Measurements from ENCODE around the gene TEDC2. TPM values are rescaled to one million over a fixed set of nuclear protein-coding genes. Genes with fewer than 3 reads are reported as not detected.
"Not testable (repeated sequence)": the region's sequence is repeated elsewhere in the genome, so short reads cannot be mapped to it uniquely, and the experiment has no call there.

TEDC2 gene
- polyA plus RNA-seq, 3 donors = 11.3 to 14.2 (median 13.7) TPM

DNA sequence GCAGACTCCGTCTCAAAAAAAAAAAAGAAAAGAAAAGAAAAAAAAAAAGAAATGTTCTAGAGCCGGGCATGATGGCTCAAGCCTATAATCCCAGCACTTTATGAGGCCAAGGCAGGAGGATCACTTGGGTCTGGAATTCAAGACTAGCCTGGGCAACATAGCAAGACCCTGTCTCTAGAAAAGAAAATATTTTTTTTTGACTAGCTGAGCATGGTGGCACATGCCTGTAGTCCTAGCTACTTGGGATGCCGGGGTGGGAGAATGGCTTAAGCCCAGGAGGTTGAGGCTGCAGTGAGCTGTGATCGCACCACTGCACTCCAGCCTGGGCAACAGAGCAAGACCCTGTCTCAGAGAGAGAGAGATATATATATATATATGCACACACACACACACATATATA lies 24.7 kb upstream of the TEDC2 start:
- DNase-seq = not testable (repeated sequence)

DNA sequence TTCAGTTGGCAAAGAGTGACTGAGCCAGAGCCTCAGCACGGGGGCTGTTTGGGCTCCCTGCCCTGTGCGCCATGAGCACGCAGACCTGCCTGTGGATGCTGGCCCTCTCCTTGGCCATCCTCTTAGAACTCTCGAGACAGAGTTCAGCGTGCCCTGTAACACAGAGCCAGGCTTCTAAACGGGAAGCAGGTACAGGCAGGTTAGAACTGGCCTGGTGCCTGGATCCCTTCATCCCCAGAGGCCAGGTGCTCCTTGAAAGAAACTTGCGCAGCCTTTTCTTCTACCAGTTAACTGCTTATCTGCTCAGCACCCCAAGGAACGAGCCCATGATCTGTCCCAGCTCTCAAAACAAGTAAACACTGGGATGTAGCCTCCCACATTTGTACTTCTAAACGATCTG lies 23.8 kb upstream of the TEDC2 start:
- DNase-seq = no peak

GRCh38 chr16:2437032-2437790 lies 22.7 kb upstream of the TEDC2 start:
- no peak for DNase-seq

DNA sequence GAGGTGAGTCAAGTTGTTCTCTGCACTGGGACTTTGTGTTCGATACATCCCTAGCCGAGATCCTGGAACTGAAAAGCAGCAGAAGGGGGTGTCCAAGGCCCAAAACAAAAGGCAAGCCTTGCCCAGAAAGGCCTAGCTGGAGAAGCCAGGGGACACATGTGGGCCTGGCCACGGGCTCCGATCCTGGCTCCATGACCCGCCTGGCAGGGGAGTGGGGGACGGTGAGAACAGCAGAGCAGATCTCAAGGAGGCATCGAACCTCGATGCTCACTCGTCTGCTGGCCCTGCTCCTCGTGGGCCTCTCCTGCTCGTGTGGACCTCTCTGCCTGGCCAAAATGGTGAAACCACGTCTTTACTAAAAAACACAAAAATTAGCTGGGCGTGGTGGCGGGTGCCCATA lies 21.8 kb upstream of the TEDC2 start:
- no peak for DNase-seq

- no peak for DNase-seq
Observed at GRCh38 chr16:2439598-2439997, 20.3 kb upstream of the TEDC2 start.

DNA sequence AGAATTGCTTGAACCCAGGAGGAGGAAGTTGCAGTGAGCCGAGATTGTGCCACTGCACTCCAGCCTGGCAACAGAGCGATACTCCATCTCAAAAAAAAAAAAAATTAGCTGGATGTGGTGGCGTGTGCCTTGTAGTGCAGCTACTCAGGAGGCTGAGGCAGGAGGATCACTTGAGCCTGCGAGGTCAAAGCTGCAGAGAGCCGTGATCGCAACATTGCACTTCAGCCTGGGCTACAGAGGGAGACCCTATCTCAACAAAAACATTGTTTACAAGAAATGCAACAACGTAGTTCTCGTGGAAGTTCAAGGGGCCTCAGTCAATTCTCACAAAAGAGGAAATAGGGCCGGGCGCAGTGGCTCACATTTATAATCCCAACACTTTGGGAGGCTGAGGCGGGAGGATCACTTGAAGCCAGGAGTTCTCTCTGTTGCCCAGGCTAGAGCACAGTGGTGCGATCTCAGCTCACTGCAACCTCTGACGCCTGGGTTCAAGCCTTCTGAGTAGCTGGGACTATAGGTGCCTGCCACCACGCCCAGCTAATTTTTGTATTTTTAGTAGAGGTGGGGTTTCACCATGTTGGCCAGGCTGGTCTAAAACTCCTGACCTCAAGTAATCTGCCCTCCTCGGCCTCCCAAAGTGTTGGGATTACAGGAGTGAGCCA lies 18.6 kb upstream of the TEDC2 start:
- not testable (repeated sequence) for DNase-seq

DNA sequence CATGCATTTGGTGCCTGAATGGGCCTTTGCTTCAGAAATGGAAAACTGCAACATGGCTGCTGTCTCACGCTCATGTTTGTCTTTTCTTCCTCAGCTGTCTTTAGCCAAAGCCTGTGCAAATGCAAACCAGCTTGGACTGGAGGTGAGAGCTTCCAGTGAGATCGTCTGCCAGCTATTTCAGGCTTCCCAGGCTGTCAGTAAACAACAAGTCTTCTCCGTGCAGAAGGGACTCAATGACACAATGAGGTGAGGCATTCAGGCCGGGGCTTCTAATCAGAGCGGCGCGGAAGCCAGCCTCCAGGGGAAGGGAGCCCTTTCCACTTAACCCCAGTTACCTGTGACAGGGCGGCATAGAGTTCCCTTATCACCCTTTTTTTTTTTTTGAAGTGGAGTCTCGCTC lies 16.4 kb upstream of the TEDC2 start:
- no peak for DNase-seq

- DNase-seq = no peak
Observed at GRCh38 chr16:2447920-2448583, 11.9 kb upstream of the TEDC2 start.

GRCh38 chr16:2449118-2449517 lies 10.8 kb upstream of the TEDC2 start:
- no peak for DNase-seq

DNA sequence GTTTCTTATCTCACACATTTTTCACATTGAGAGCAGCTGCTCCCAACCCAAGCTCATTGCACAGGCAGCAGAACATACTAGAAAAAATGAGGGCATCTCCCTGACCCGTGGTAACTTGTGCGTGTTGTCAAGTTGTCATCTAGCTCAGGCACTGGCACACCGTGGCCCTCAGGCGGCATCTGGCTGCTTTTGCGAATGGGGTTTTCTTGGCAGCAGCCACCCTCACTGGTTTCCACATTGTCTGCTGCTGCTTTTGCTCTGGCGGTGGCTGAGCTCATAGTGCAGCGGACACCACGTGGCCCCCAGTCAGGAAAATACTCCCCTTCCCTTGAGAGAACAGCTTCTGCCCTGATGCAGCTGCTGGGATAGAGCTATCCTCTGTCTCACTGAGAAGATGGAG lies 9.4 kb upstream of the TEDC2 start:
- no peak for DNase-seq

- no peak for DNase-seq
Observed at GRCh38 chr16:2450975-2451381, 8.9 kb upstream of the TEDC2 start.

- no peak for DNase-seq
Observed at GRCh38 chr16:2451851-2452320, 8.0 kb upstream of the TEDC2 start.

DNA sequence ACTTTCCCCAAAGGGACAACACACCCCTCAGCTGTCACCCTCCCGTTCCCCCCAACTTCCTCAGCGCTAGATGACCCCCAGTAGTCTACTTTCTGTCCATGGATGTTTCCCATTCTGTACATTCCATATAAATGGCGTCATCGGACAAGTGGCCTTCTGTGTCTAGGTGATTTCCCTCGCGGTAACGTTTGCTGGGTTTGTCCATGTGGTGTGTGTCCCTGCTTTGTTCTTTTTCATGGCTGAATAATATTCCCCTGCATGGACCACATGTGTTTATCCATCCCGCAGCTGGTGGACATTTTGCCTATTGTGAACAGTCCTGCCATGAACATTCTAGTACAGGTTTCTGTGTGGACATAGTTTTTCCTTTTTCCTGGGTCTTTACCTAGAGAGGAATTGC lies 7.3 kb upstream of the TEDC2 start:
- DNase-seq = no peak

GRCh38 chr16:2455081-2455845 lies 4.6 kb upstream of the TEDC2 start:
- DNase-seq = no peak

DNA sequence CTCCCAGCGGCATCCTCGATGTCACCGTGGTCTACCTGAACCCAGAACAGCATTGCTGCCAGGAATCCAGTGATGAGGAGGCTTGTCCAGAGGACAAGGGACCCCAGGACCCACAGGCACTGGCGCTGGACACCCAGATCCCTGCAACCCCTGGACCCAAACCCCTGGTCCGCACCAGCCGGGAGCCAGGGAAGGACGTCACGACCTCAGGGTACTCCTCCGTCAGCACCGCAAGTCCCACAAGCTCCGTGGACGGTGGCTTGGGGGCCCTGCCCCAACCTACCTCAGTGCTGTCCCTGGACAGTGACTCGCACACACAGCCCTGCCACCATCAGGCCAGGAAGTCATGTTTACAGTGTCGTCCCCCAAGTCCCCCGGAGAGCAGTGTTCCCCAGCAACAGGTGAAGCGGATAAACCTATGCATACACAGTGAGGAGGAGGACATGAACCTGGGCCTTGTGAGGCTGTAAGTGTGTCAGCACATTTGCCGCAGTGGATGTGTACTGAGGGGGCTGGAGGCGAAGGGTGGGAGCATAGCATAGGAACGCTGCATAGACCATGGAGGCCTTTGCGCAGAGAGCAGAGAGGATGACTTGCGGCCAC lies 3.3 kb upstream of the TEDC2 start:
- no peak for DNase-seq

- no peak for DNase-seq
Observed at GRCh38 chr16:2457267-2457666, 2.6 kb upstream of the TEDC2 start.

DNA sequence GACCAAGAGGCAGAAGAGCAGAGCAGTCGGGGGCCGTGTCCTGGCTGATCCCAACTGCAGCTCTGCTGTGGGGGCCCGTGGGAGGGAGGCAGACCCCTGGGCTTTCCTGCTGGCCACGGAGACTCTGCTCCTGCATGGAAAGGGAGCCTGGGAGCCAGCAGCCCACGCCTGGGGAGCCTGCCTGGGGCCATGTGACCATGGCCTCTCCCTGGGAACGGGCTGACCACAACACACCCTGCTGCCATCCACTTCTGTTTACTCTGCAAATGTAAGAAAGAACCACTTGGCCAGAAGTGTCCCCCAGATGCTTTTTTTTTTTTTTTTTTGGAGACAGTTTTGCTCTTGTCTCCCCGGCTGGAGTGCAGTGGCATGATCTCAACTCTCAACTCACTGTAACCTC lies 2.0 kb upstream of the TEDC2 start:
- no peak for DNase-seq

- no peak for DNase-seq
Observed at GRCh38 chr16:2458887-2459646, 842 bp upstream of the TEDC2 start.

DNA sequence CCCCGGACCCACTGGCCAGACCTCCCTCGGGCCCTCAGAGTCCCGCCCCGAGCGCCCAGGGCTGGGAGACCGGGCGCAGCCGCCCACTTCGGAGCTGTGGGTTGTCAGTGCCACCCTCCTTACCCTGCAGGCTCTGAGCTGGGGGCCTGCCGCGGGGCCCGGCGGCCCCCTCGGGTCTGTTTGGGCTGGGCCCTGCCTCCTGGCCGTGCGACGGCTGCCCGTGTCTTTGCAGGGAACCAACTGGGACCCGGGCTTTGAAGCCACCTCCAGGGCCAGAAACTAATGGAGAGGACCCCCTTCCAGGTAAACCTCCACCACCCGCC lies 443 bp downstream of the TEDC2 start:
- DNase-seq = no peak

GRCh38 chr16:2460916-2461315 lies 1.0 kb downstream of the TEDC2 start:
- no peak for DNase-seq

Data from renal pelvis (tissue), 4 donors.